Measurements from ENCODE around the gene PPP1R1B. TPM values are rescaled to one million over a fixed set of nuclear protein-coding genes. Genes with fewer than 3 reads are reported as not detected.

Gene PPP1R1B
- total RNA-seq, 1 experiment from 2014 or later = not detected

DNA sequence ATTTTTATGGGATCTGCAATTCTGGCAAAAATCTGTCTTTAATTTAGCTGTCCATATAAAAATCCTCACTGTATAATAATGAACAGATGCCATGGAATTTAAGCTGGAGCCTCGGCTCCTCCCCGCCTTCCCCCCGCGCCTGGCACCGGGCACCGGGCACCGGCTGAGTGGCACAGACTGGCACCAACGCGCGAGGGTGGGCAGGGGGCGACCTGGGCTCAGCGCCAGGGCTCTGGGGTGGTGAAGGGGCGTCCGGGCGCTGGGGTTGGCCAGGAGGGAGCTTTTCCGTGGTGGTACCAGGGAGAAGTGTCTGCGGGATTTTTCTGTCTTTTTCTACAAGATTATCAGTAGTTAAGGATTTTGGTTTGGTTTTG, 28.1 kb upstream of the PPP1R1B start:
- BruUV-seq (replicated peaks) = no TSS peak
- H3K4me3 ChIP-seq (ENCODE audit: low read depth, low read length) = no peak overlapping the region
- ChIA-PET CTCF (no interaction called here), POLR2A (no interaction called here)
- H3K36me3 ChIP-seq (ENCODE audit: control insufficient read depth, insufficient read depth, low read length) = no peaks in the 10 kb centered on the region
- no peak overlapping the region for H3K27ac Mint-ChIP-seq (ENCODE audit: unreplicated experiment)
- H3K4me3 Mint-ChIP-seq (ENCODE audit: unreplicated experiment) = no peak overlapping the region
- peaks cover 7% of the 10 kb centered on the region for H3K4me1 Mint-ChIP-seq (ENCODE audit: low read depth, unreplicated experiment)
- intact Hi-C loops (cut with micrococcal nuclease; ENCODE audit: unreplicated experiment) = no loop called here
- TF ChIP-seq, protein P1, sequence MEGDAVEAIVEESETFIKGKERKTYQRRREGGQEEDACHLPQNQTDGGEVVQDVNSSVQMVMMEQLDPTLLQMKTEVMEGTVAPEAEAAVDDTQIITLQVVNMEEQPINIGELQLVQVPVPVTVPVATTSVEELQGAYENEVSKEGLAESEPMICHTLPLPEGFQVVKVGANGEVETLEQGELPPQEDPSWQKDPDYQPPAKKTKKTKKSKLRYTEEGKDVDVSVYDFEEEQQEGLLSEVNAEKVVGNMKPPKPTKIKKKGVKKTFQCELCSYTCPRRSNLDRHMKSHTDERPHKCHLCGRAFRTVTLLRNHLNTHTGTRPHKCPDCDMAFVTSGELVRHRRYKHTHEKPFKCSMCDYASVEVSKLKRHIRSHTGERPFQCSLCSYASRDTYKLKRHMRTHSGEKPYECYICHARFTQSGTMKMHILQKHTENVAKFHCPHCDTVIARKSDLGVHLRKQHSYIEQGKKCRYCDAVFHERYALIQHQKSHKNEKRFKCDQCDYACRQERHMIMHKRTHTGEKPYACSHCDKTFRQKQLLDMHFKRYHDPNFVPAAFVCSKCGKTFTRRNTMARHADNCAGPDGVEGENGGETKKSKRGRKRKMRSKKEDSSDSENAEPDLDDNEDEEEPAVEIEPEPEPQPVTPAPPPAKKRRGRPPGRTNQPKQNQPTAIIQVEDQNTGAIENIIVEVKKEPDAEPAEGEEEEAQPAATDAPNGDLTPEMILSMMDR (IDR thresholded peaks at IDR 0.05; ENCODE audit: insufficient read depth in 1 of 2, low read depth in 1 of 2, low read length in 1 of 2, severe bottlenecking in 1 of 2, unreplicated experiment in 1 of 2) = no peak
- H3K27me3 Mint-ChIP-seq (ENCODE audit: insufficient read depth, unreplicated experiment) = peaks cover 60% of the 10 kb centered on the region
- H3K27me3 ChIP-seq (replicated peaks; ENCODE audit: control insufficient read depth, insufficient read depth, low read length) = peaks cover 10% of the 10 kb centered on the region
- H3K4me1 ChIP-seq = no peaks in the 10 kb centered on the region; the same call in 1 of the 2 replicates
- no peaks in the 10 kb centered on the region for H3K36me3 Mint-ChIP-seq (ENCODE audit: insufficient read depth, unreplicated experiment)
- no peaks in the 10 kb centered on the region for H3K9me3 Mint-ChIP-seq (ENCODE audit: unreplicated experiment)
- no peak for DNase-seq
- no peaks in the 10 kb centered on the region for H3K9me3 ChIP-seq

DNA sequence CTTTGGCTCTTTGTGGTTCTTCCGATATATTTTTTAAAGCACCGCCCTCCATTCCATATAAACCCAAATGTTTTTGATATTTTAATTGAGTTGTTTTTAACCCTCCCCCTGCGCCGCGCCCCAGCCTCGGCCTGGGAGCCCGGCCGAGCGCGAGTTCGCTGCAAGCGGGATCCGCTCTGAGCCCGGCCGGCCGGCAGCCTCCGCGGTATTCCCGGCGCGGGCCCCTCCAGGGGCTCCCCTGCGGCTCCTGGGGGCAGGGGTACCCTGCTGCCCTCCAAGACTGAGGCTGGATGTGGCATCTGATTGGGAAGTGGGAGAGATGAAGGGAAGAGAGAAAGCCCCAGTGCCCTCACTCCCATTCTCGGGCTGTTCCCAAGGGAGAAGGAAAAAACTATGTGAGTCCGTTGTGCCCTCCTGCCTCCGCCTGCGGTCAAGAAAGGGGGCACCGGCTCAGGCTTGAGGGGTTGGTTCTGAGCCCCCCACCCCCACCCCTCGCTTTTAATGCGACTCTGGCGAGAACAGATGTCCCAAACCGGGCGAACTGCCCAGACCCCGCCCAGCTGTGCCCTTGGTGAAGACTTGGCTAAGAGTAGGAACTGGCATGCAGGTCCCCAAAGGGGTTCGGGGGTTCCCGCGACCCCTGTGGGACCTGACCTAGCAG, 27.6 kb upstream of the PPP1R1B start:
- Mint-ChIP-seq H3K27me3 (ENCODE audit: insufficient read depth, unreplicated experiment) (peaks cover 61% of the 10 kb centered on the region), H3K4me1 (ENCODE audit: low read depth, unreplicated experiment) (peaks cover 7% of the 10 kb centered on the region), H3K36me3 (ENCODE audit: insufficient read depth, unreplicated experiment) (no peaks in the 10 kb centered on the region), H3K9me3 (ENCODE audit: unreplicated experiment) (no peaks in the 10 kb centered on the region), H3K4me3 (ENCODE audit: unreplicated experiment) (no peak overlapping the region), H3K27ac (ENCODE audit: unreplicated experiment) (no peak overlapping the region)
- Histone ChIP-seq H3K36me3 (ENCODE audit: control insufficient read depth, insufficient read depth, low read length) (no peaks in the 10 kb centered on the region), H3K4me1 (no peaks in the 10 kb centered on the region; the same call in 1 of the 2 replicates), H3K9me3 (no peaks in the 10 kb centered on the region), H3K27me3 (replicated peaks; ENCODE audit: control insufficient read depth, insufficient read depth, low read length) (peaks cover 11% of the 10 kb centered on the region), H3K4me3 (ENCODE audit: low read depth, low read length) (no peak overlapping the region)
- no TSS peak for BruUV-seq (replicated peaks)
- no peak for DNase-seq
- intact Hi-C loops (cut with micrococcal nuclease; ENCODE audit: unreplicated experiment) = no loop called here
- ChIA-PET POLR2A (no interaction called here), CTCF (interaction anchor here (1.1 kb wide), 1 partner anchor 23 kb away, joined by 3 read pairs; no protein-coding TSS in a partner anchor)
- TF ChIP-seq, protein P1 (IDR thresholded peaks at IDR 0.05; ENCODE audit: insufficient read depth in 1 of 2, low read depth in 1 of 2, low read length in 1 of 2, severe bottlenecking in 1 of 2, unreplicated experiment in 1 of 2) = no peak

DNA sequence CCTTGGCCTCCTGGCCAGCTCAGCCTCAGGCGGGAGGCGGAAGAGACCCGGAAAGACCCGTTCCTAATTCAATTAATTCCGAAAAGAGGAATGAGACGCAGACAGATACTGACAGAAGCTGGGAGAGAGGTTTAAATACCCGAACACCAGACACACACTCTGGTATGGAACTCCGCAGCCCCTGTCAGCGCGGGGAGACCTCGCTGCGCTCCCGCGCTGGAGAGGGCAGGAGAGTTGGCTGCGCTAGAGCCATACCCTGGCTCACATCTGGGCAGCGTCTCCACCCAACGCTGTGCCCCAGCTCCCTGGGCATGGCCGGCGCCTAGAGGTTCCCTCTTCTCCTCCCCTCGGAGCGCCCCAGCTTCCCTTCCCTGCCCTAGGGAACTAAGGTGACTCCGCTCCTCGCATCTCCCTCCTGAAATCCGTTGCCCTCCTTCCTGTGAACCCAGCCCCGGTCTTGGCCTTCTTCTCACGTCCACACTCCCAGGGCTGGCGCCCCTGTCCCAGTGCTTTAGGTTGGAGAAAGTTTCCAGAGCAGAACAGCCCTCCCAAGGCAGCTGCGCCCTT, 27.0 kb upstream of the PPP1R1B start:
- Mint-ChIP-seq H3K27me3 (ENCODE audit: insufficient read depth, unreplicated experiment) (peaks cover 63% of the 10 kb centered on the region), H3K4me1 (ENCODE audit: low read depth, unreplicated experiment) (peaks cover 7% of the 10 kb centered on the region), H3K36me3 (ENCODE audit: insufficient read depth, unreplicated experiment) (no peaks in the 10 kb centered on the region), H3K4me3 (ENCODE audit: unreplicated experiment) (no peak overlapping the region), H3K9me3 (ENCODE audit: unreplicated experiment) (no peaks in the 10 kb centered on the region), H3K27ac (ENCODE audit: unreplicated experiment) (no peak overlapping the region)
- no peak for DNase-seq
- H3K4me1 ChIP-seq = no peaks in the 10 kb centered on the region; the same call in 1 of the 2 replicates
- POLR2A ChIA-PET = no interaction called here
- CTCF ChIA-PET = interaction anchor here (1.1 kb wide), 1 partner anchor 22 kb away, joined by 3 read pairs; no protein-coding TSS in a partner anchor
- no peaks in the 10 kb centered on the region for H3K9me3 ChIP-seq
- no peaks in the 10 kb centered on the region for H3K36me3 ChIP-seq (ENCODE audit: control insufficient read depth, insufficient read depth, low read length)
- intact Hi-C loops (cut with micrococcal nuclease; ENCODE audit: unreplicated experiment) = no loop called here
- H3K27me3 ChIP-seq (replicated peaks; ENCODE audit: control insufficient read depth, insufficient read depth, low read length) = peaks cover 11% of the 10 kb centered on the region
- no TSS peak for BruUV-seq (replicated peaks)
- no peak overlapping the region for H3K4me3 ChIP-seq (ENCODE audit: low read depth, low read length)
- TF ChIP-seq, protein P1 (IDR thresholded peaks at IDR 0.05; ENCODE audit: insufficient read depth in 1 of 2, low read depth in 1 of 2, low read length in 1 of 2, severe bottlenecking in 1 of 2, unreplicated experiment in 1 of 2) = no peak
